Kidney (tissue), 14 donors: ENCODE data around the gene FARS2. TPM values are rescaled to one million over a fixed set of nuclear protein-coding genes. Genes with fewer than 3 reads are reported as not detected.

Source experiments
- DNase-seq, 5 donors: peaks; one replicate each; pipeline ENCODE4 v3.0.0-alpha.2; 2013 to 2020
- FAIRE-seq: peaks from 2 replicates; lab custom pipeline; 2012; peaks lifted over from hg19 to GRCh38; lab: Jason Lieb, UNC
- H3K27ac ChIP-seq, 2 donors: one replicate each; pipeline ENCODE4 v1.7.0; 2013; ENCODE audit warnings: low read depth in 2 of 2, low read length in 2 of 2, inconsistent platforms in 1 of 2
- H3K27me3 ChIP-seq: one replicate; pipeline ENCODE4 v1.7.1; 2013; ENCODE audit warnings: low read length, inconsistent platforms; ENCODE audit not compliant: control insufficient read depth, insufficient read depth
- H3K36me3 ChIP-seq, 3 donors: one replicate each; pipeline versions ENCODE4 v1.7.0 to v1.7.1; 2013; ENCODE audit warnings: low read length in 3 of 3, control low read depth in 1 of 3, inconsistent platforms in 1 of 3; ENCODE audit not compliant: insufficient read depth in 3 of 3, control insufficient read depth in 2 of 3
- H3K4me1 ChIP-seq, 3 donors: one replicate each; pipeline versions ENCODE4 v1.7.0 to v1.7.1; 2013; ENCODE audit warnings: low read length in 3 of 3, inconsistent platforms in 1 of 3, low read depth in 1 of 3; ENCODE audit not compliant: control insufficient read depth in 2 of 3, insufficient read depth in 2 of 3
- H3K4me3 ChIP-seq, 3 donors: one replicate each; pipeline versions ENCODE4 v1.7.0 to v1.8.1; 2013; ENCODE audit warnings: low read length in 3 of 3, control low read depth in 1 of 3, inconsistent platforms in 1 of 3
- H3K9ac ChIP-seq, 3 donors: one replicate each; pipeline versions ENCODE4 v1.7.0 to v1.7.1; 2013; ENCODE audit warnings: low read length in 3 of 3, control low read depth in 1 of 3, inconsistent platforms in 1 of 3
- H3K9me3 ChIP-seq, 3 donors: one replicate each; pipeline versions ENCODE4 v1.7.0 to v1.7.1; 2013; ENCODE audit warnings: low read length in 3 of 3, control low read depth in 1 of 3, inconsistent platforms in 1 of 3; ENCODE audit not compliant: control insufficient read depth in 2 of 3, insufficient read depth in 1 of 3
- intact Hi-C: fragments of 100-400 bp; cut with DNase I; formaldehyde crosslinking; loops from one replicate; pipeline ENCODE4 v1.11.1; 2022
- polyA plus RNA-seq: library from polyadenylated mRNA; stranded (reverse); fragments of 350-450 nt; fragmentation: Illumina TruSeq; extraction: RNeasy Lipid Tissue Mini Kit (QIAGEN cat#74804); gene quantifications from one replicate; pipeline ENCODE4 v1.2.3, GENCODE V29; 2014; ENCODE audit warnings: low read depth, low replicate concordance; ENCODE audit not compliant: insufficient read depth
- total RNA-seq: library from RNA; stranded (reverse); fragmentation: NEBNext Ultra II Directional; extraction: Animal tissue kit (Norgen Biotek cat#: 25700); gene quantifications from one replicate; pipeline ENCODE4 v1.2.1, GENCODE V29; 2021
- TF ChIP-seq, protein P1 (sequence below): IDR thresholded peaks from 3 replicates; pipeline ENCODE4 v1.5.1; 2012; ENCODE audit warnings: mild to moderate bottlenecking, moderate library complexity, borderline replicate concordance; ENCODE audit not compliant: insufficient read depth; ENCODE audit errors: extremely low read depth
- donor health status: control.
- donor health status: control.
- donor health status: control.
- donor health status: control.
- donor health status: control.
- donor health status: DM: yes; HTN: yes; CAD: no.
- donor health status: Normal renal cell carcinoma (clear cell type).

The FARS2 gene
- total and polyA plus RNA-seq, 2 donors from 2014 or later: 22.1 to 24.8 TPM

DNA sequence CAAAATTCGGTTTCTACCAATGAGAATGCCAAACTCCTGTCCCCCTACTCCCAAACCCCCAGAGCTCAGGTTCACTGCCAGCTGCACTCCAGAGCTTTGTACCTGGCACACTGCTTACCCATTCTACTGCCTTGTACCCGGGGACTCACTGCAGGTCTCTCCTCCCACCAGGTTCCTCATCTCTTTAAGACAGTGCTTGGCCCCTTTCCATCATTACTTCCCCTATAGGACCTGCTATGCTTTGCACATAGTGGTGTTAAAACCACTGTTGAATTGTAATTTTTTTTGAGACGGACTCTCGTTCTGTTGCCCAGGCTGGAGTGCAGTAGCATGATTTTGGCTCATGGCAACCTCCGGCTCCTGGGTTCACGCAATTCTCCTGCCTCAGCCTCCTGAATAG is 26.4 kb upstream of the FARS2 start:
- no peaks in the 10 kb centered on the region for H3K9me3 ChIP-seq
- H3K27ac ChIP-seq: no peak overlapping the region
- H3K4me1 ChIP-seq: no peaks in the 10 kb centered on the region
- TF ChIP-seq, protein P1, sequence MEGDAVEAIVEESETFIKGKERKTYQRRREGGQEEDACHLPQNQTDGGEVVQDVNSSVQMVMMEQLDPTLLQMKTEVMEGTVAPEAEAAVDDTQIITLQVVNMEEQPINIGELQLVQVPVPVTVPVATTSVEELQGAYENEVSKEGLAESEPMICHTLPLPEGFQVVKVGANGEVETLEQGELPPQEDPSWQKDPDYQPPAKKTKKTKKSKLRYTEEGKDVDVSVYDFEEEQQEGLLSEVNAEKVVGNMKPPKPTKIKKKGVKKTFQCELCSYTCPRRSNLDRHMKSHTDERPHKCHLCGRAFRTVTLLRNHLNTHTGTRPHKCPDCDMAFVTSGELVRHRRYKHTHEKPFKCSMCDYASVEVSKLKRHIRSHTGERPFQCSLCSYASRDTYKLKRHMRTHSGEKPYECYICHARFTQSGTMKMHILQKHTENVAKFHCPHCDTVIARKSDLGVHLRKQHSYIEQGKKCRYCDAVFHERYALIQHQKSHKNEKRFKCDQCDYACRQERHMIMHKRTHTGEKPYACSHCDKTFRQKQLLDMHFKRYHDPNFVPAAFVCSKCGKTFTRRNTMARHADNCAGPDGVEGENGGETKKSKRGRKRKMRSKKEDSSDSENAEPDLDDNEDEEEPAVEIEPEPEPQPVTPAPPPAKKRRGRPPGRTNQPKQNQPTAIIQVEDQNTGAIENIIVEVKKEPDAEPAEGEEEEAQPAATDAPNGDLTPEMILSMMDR: no peak
- H3K27me3 ChIP-seq: no peaks in the 10 kb centered on the region
- no peak for FAIRE-seq
- no peaks in the 10 kb centered on the region for H3K36me3 ChIP-seq
- no peak overlapping the region for H3K4me3 ChIP-seq
- no peak overlapping the region for H3K9ac ChIP-seq
- DNase-seq: no peak
- intact Hi-C loops: no loop called here

DNA sequence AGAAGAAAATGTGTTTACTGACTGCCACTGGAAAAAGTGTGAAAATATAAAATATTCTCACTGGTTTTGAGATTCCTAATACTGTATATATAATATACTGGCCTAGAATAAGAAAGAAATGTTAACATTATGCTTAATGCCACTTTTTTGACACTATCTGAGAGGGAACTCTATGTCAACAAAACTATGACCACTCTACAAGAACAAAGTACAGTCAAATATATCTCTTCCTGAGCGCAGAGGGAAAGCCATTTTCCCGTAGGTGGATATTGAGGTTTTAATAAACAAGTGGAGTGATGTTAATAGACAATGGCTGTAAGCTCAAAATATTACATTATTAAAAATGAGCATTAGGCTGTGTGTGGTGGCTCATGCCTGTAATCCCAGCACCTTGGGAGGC is 25.5 kb upstream of the FARS2 start:
- Histone ChIP-seq H3K27ac (no peak overlapping the region), H3K4me3 (no peak overlapping the region), H3K27me3 (no peaks in the 10 kb centered on the region), H3K4me1 (no peaks in the 10 kb centered on the region), H3K9me3 (no peaks in the 10 kb centered on the region), H3K9ac (no peak overlapping the region), H3K36me3 (no peaks in the 10 kb centered on the region)
- TF ChIP-seq, protein P1: no peak
- intact Hi-C loops: no loop called here
- DNase-seq (no peak), FAIRE-seq (no peak)

DNA sequence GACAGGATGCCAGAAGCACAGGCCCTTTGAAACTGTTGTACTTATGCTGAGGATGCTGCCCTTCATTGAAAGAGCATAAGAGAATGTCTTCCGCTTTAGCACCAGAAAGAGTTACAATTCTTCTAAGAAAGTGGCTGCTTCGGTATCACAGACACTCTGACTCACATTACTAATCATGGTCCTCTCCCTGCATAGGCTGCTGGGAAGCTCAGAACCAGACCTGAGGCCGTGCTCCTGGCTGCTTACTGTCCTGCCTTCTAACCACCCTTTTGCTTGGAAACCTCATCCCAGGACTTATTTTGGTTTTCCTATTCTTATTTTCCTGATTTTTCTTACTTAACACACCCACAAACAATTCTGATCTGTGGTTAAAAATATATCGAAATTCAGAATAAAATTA is 23.5 kb upstream of the FARS2 start:
- Histone ChIP-seq H3K36me3 (no peaks in the 10 kb centered on the region), H3K4me1 (no peaks in the 10 kb centered on the region), H3K27me3 (no peaks in the 10 kb centered on the region), H3K27ac (no peak overlapping the region), H3K4me3 (no peak overlapping the region), H3K9me3 (no peaks in the 10 kb centered on the region), H3K9ac (no peak overlapping the region)
- TF ChIP-seq, protein P1: no peak
- DNase-seq (no peak), FAIRE-seq (no peak)
- intact Hi-C loops: no loop called here

DNA sequence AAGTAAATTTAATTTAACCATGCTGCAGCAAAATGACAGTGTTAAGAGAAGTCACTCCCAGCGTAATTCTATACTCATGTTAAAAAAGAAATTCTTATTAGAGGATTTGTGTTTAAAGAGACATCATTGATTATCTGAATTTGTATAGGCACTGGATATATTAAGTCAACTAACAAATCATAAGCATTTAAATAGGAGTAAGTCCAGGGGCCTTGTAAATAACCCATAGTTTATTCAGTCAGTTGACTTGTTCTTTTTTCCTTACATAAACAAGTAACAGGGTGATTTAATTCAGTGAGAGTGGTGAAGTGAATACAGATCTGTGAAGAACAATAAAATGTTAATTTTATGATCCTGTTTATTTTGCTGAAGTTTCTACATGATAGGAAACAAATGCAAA is 23.0 kb upstream of the FARS2 start:
- Histone ChIP-seq H3K9me3 (no peaks in the 10 kb centered on the region), H3K9ac (no peak overlapping the region), H3K36me3 (no peaks in the 10 kb centered on the region), H3K27me3 (no peaks in the 10 kb centered on the region), H3K27ac (no peak overlapping the region), H3K4me3 (no peak overlapping the region), H3K4me1 (no peaks in the 10 kb centered on the region)
- DNase-seq: no peak
- TF ChIP-seq, protein P1: no peak
- intact Hi-C loops: no loop called here
- no peak for FAIRE-seq
